ENCODE measurements around the gene IPO9.

Gene IPO9

DNA sequence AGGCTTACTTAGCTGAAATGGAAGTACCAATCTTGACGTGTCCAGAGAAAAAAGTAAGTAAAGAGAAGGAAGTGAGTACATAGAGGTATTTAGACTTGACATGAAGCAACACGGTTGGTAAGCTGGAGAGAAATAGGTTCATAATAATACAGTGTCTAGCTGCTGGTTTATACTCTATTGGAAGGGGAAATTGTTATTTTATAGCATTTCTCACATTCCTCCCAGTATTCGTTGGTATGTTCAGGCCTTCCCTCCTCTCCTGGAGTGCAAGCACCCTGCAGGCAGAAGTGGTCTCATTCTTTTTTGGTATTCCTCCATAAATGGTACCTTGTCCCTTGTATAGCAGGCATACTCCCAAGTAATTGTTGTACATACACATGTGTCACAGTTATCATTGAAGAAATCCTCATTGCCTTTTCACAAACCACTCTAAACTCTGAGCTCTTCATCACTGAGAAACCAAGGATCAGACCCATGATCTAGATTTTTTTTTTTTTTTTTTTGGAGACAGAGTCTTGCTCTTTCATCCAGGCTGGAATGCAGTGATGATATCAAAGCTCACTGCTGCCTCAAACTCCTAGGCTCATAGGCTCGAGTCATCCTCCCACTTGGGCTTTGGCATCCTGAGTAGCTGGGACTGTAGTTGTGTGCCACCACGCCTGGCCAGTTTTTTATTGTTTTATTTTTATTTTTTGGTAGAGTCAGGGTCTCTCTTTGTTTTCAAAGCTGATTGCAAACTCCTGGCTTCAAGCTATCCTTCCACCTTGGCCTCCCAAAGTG, 9.8 kb upstream of the IPO9 start:
- Histone ChIP-seq H3K27me3 (ENCODE audit: insufficient read depth, poor library complexity, severe bottlenecking) (no peaks in the 10 kb centered on the region), H3K4me3 (replicated peaks; ENCODE audit: insufficient read depth, low read length) (no peak overlapping the region), H3K27ac (replicated peaks) (no peak overlapping the region)
- no peak for TF ChIP-seq SPI1 (IDR thresholded peaks at IDR 0.05; ENCODE audit: borderline replicate concordance, low read depth)
- no peak for TF ChIP-seq CTCF (IDR thresholded peaks at IDR 0.05; ENCODE audit: insufficient read depth, low read length)
- TF ChIP-seq, protein P1, sequence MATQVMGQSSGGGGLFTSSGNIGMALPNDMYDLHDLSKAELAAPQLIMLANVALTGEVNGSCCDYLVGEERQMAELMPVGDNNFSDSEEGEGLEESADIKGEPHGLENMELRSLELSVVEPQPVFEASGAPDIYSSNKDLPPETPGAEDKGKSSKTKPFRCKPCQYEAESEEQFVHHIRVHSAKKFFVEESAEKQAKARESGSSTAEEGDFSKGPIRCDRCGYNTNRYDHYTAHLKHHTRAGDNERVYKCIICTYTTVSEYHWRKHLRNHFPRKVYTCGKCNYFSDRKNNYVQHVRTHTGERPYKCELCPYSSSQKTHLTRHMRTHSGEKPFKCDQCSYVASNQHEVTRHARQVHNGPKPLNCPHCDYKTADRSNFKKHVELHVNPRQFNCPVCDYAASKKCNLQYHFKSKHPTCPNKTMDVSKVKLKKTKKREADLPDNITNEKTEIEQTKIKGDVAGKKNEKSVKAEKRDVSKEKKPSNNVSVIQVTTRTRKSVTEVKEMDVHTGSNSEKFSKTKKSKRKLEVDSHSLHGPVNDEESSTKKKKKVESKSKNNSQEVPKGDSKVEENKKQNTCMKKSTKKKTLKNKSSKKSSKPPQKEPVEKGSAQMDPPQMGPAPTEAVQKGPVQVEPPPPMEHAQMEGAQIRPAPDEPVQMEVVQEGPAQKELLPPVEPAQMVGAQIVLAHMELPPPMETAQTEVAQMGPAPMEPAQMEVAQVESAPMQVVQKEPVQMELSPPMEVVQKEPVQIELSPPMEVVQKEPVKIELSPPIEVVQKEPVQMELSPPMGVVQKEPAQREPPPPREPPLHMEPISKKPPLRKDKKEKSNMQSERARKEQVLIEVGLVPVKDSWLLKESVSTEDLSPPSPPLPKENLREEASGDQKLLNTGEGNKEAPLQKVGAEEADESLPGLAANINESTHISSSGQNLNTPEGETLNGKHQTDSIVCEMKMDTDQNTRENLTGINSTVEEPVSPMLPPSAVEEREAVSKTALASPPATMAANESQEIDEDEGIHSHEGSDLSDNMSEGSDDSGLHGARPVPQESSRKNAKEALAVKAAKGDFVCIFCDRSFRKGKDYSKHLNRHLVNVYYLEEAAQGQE (IDR thresholded peaks at IDR 0.05; ENCODE audit: insufficient replicate concordance, low read depth) = no peak
- no peak for TF ChIP-seq GABPA (IDR thresholded peaks at IDR 0.05; ENCODE audit: low read depth)
- no peak for TF ChIP-seq POLR2AphosphoS5 (IDR thresholded peaks at IDR 0.05; ENCODE audit: low read depth)
- no peak for DNase-seq (ENCODE audit: low read depth in 1 of 2, low spot score in 1 of 2)

- H3K27me3 ChIP-seq (ENCODE audit: insufficient read depth, poor library complexity, severe bottlenecking) = no peaks in the 10 kb centered on the region
- TF ChIP-seq SPI1 (IDR thresholded peaks at IDR 0.05; ENCODE audit: borderline replicate concordance, low read depth) = no peak
- no peak for TF ChIP-seq POLR2AphosphoS5 (IDR thresholded peaks at IDR 0.05; ENCODE audit: low read depth)
- TF ChIP-seq, protein P1 (IDR thresholded peaks at IDR 0.05; ENCODE audit: insufficient replicate concordance, low read depth) = no peak
- no peak for TF ChIP-seq GABPA (IDR thresholded peaks at IDR 0.05; ENCODE audit: low read depth)
- no peak overlapping the region for H3K27ac ChIP-seq (replicated peaks)
- no peak for DNase-seq (ENCODE audit: low read depth in 1 of 2, low spot score in 1 of 2)
- no peak overlapping the region for H3K4me3 ChIP-seq (replicated peaks; ENCODE audit: insufficient read depth, low read length)
These were observed 8.5 kb upstream of the IPO9 start for GRCh38 chr1:201820413-201820812.

GRCh38 chr1:201825245-201825644, 3.7 kb upstream of the IPO9 start:
- DNase-seq (ENCODE audit: low read depth in 1 of 2, low spot score in 1 of 2) = no peak
- TF ChIP-seq POLR2AphosphoS5 (IDR thresholded peaks at IDR 0.05; ENCODE audit: low read depth) (no peak), SPI1 (IDR thresholded peaks at IDR 0.05; ENCODE audit: borderline replicate concordance, low read depth) (no peak)
- TF ChIP-seq, protein P1 (IDR thresholded peaks at IDR 0.05; ENCODE audit: insufficient replicate concordance, low read depth) = no peak
- Histone ChIP-seq H3K27me3 (ENCODE audit: insufficient read depth, poor library complexity, severe bottlenecking) (no peaks in the 10 kb centered on the region), H3K4me3 (replicated peaks; ENCODE audit: insufficient read depth, low read length) (no peak overlapping the region), H3K27ac (replicated peaks) (no peak overlapping the region)

GRCh38 chr1:201826830-201827229, 2.1 kb upstream of the IPO9 start:
- no peak for DNase-seq (ENCODE audit: low read depth in 1 of 2, low spot score in 1 of 2)
- TF ChIP-seq, protein P1 (IDR thresholded peaks at IDR 0.05; ENCODE audit: insufficient replicate concordance, low read depth) = no peak
- TF ChIP-seq POLR2AphosphoS5 (IDR thresholded peaks at IDR 0.05; ENCODE audit: low read depth) = no peak
- no peak for TF ChIP-seq CTCF (IDR thresholded peaks at IDR 0.05; ENCODE audit: insufficient read depth, low read length)
- TF ChIP-seq SPI1 (IDR thresholded peaks at IDR 0.05; ENCODE audit: borderline replicate concordance, low read depth) = no peak
- Histone ChIP-seq H3K27ac (replicated peaks) (no peak overlapping the region), H3K27me3 (ENCODE audit: insufficient read depth, poor library complexity, severe bottlenecking) (no peaks in the 10 kb centered on the region), H3K4me3 (replicated peaks; ENCODE audit: insufficient read depth, low read length) (no peak overlapping the region)
